T-cell (primary cell): Measurements from ENCODE around the gene SDHD. TPM values are rescaled to one million over a fixed set of nuclear protein-coding genes. Genes with fewer than 3 reads are reported as not detected.

Source experiments
- ATAC-seq, 4 experiments: fragments of 200-7000 bp in 3 of 4; fragments of 150-1000 bp in 1 of 4; cut with Tn5 transposase; replicated peaks in 1 of 4; 1 replicate in 3 of 4; 2 replicates in 1 of 4; pipeline ENCODE4 v1.10.0; 2021; ENCODE audit warnings: moderate library complexity in 3 of 4, mild to moderate bottlenecking in 2 of 4, moderate number of reproducible peaks in 1 of 4
- CTCF ChIA-PET, 2 donors: fragments of 300-600 bp; sonication (Branson Sonifier 250); formaldehyde crosslinking; loops; one replicate each; lab custom pipeline; 2022; ENCODE audit warnings: antibody characterized with exemption in 2 of 2; lab: Charles Lee
- POLR2A ChIA-PET, 2 donors: fragments of 300-600 bp; sonication (Branson Sonifier 250); formaldehyde crosslinking; loops; one replicate each; lab custom pipeline; 2022; ENCODE audit warnings: antibody characterized with exemption in 2 of 2; lab: Charles Lee
- DNase-seq, 35 experiments: peaks; one replicate each; pipeline versions ENCODE4 v3.0.0 to v3.0.0-alpha.2; 2013 to 2023
- H3K27ac ChIP-seq: one replicate; pipeline ENCODE4 v1.5.1; 2013; ENCODE audit warnings: low read length
- H3K27me3 ChIP-seq, 2 experiments: replicated peaks in 1 of 2; 1 replicate in 1 of 2; 2 replicates in 1 of 2; pipeline versions ENCODE4 v1.6.1 to v1.7.0; 2013; ENCODE audit warnings: low read length in 1 of 2, mixed read lengths in 1 of 2; ENCODE audit not compliant: control insufficient read depth in 2 of 2, insufficient read depth in 2 of 2; ENCODE audit errors: extremely low read depth in 1 of 2
- H3K36me3 ChIP-seq, 2 donors: 1 replicate in 1 of 2; 2 replicates in 1 of 2; pipeline versions ENCODE4 v1.6.1 to v1.7.0; 2013; ENCODE audit warnings: low read length in 1 of 2; ENCODE audit not compliant: control insufficient read depth in 2 of 2, insufficient read depth in 1 of 2; ENCODE audit errors: extremely low read depth in 1 of 2
- H3K4me1 ChIP-seq, 2 experiments: 1 replicate in 1 of 2; 2 replicates in 1 of 2; pipeline versions ENCODE4 v1.6.1 to v1.7.0; 2013; ENCODE audit warnings: low read length in 2 of 2, mixed read lengths in 1 of 2; ENCODE audit not compliant: insufficient read depth in 2 of 2, control insufficient read depth in 1 of 2; ENCODE audit errors: extremely low read depth in 1 of 2
- H3K4me3 ChIP-seq, 2 donors: 1 replicate in 1 of 2; 2 replicates in 1 of 2; pipeline versions ENCODE4 v1.5.1 to v1.7.0; 2013; ENCODE audit warnings: mild to moderate bottlenecking in 2 of 2, low read length in 1 of 2, moderate library complexity in 1 of 2; ENCODE audit not compliant: control insufficient read depth in 1 of 2; ENCODE audit errors: extremely low read depth in 1 of 2
- H3K9me3 ChIP-seq: 2 replicates; pipeline ENCODE4 v1.7.0; 2013
- H3K27ac Mint-ChIP-seq, 2 donors: one replicate each; pipeline ENCODE4 v1.8.0; 2020 to 2021; ENCODE audit warnings: mild to moderate bottlenecking in 2 of 2, mixed read lengths in 2 of 2
- H3K27me3 Mint-ChIP-seq, 2 donors: one replicate each; pipeline ENCODE4 v1.8.0; 2021 to 2022; ENCODE audit warnings: mixed read lengths in 2 of 2
- H3K36me3 Mint-ChIP-seq: one replicate; pipeline ENCODE4 v1.8.0; 2021; ENCODE audit warnings: mixed read lengths
- H3K4me1 Mint-ChIP-seq, 3 donors: one replicate each; pipeline ENCODE4 v1.8.0; 2020 to 2022; ENCODE audit warnings: mixed read lengths in 3 of 3, mild to moderate bottlenecking in 1 of 3
- H3K4me3 Mint-ChIP-seq, 3 donors: one replicate each; pipeline ENCODE4 v1.8.0; 2020 to 2022; ENCODE audit warnings: mild to moderate bottlenecking in 3 of 3, mixed read lengths in 3 of 3, moderate library complexity in 3 of 3
- H3K9me3 Mint-ChIP-seq, 3 donors: one replicate each; pipeline ENCODE4 v1.8.0; 2020 to 2022; ENCODE audit warnings: mixed read lengths in 3 of 3
- WGBS: methylation state at CpG from one replicate; pipeline ENCODE4 v1.1.5; 2013; ENCODE audit warnings: missing lambda C conversion rate; ENCODE audit not compliant: insufficient coverage; 5-methylcytosine and 5-hydroxymethylcytosine counted together
- total RNA-seq, 35 experiments: library from RNA in 6 of 35; stranded (reverse) in 6 of 35; fragments of 120-200 nt in 1 of 35; gene quantifications; one replicate each; pipeline versions ENCODE4 v1.2.1 to v1.2.4 and lab custom pipeline; 2013 to 2026

The SDHD gene
- total RNA-seq, 5 donors from 2014 or later (not counting 1 experiment from before 2014, with no cell fraction given), result 34.3 to 71.9 (median 69.6) TPM

GRCh38 chr11:112128483-112129121 is 41.9 kb downstream of the SDHD start:
- Mint-ChIP-seq H3K9me3 (no peaks in the 10 kb centered on the region), H3K27me3 (no peaks in the 10 kb centered on the region), H3K4me1 (peaks cover 0 to 2% (median 0%) of the 10 kb centered on the region in 3 donors), H3K4me3 (no peak overlapping the region), H3K36me3 (no peaks in the 10 kb centered on the region), H3K27ac (no peak overlapping the region)
- Histone ChIP-seq H3K4me1 (no peaks in the 10 kb centered on the region), H3K27ac (no peak overlapping the region), H3K4me3 (no peak overlapping the region), H3K27me3 (no peaks in the 10 kb centered on the region), H3K36me3 (no peaks in the 10 kb centered on the region), H3K9me3 (no peaks in the 10 kb centered on the region)
- ChIA-PET CTCF (interaction anchor here in 1 of 2 donors (1.7 kb wide), 1 partner anchor 15 kb away, joined by 4 read pairs; no protein-coding TSS in a partner anchor), POLR2A (no interaction called here)
- DNase-seq (no peak), ATAC-seq (no peak)
- WGBS, result 92% methylated on average over 2 of the region's 3 CpGs

DNA sequence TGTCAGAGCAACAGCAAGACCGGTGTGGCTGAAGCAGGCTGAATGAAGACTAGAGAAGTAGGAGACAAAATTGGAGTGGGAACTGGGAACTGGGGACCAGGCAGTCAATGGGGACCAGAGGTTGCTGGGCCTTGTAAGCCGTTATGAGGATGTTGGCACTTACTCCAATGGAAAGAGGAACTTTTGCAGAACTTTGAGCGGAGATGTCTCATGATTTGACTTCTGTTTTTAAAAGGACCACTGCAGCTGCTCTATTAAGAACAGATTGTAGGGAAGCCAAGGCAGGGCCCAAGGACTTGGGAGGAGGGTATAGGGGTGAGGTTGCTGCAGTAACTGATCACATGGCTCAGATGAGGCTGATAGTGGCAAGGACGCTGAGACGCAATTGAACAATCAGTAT is 43.0 kb downstream of the SDHD start:
- no peak overlapping the region for H3K27ac ChIP-seq
- H3K27me3 Mint-ChIP-seq, result no peaks in the 10 kb centered on the region
- no peaks in the 10 kb centered on the region for H3K36me3 Mint-ChIP-seq
- no peaks in the 10 kb centered on the region for H3K36me3 ChIP-seq
- H3K4me1 Mint-ChIP-seq, result peaks cover 0 to 2% (median 0%) of the 10 kb centered on the region in 3 donors
- H3K9me3 Mint-ChIP-seq, result no peaks in the 10 kb centered on the region
- H3K27me3 ChIP-seq, result no peaks in the 10 kb centered on the region
- DNase-seq (peak in 1 of 35 experiments; percentile 2), ATAC-seq (no peak)
- 89% methylated on average over 3 of the region's 5 CpGs for WGBS
- H3K27ac Mint-ChIP-seq, result no peak overlapping the region
- no peaks in the 10 kb centered on the region for H3K4me1 ChIP-seq
- ChIA-PET POLR2A (no interaction called here), CTCF (interaction anchor here in 1 of 2 donors (0.5 kb wide), 1 partner anchor 168 kb away, joined by 3 read pairs; no protein-coding TSS in a partner anchor)
- no peak overlapping the region for H3K4me3 ChIP-seq
- no peaks in the 10 kb centered on the region for H3K9me3 ChIP-seq
- H3K4me3 Mint-ChIP-seq, result no peak overlapping the region

DNA sequence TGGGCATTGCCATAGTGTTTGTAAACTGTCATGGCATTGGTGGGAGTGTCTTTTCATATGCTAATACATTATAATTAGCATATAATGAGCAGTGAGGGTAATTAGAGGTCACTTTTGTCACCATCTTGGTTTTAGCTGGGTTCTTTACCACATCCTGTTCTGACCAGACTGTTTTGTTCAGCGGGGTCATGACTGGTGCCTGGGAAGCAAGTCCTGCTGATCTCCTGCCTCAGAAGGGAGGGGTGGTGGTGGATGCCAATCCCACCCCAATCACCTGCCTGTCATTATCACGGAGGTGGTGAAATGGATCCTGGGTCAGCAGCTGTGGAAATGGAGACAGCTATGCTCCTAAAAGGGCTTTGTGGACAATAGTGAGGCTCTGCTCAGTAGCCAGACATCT is 46.1 kb downstream of the SDHD start:
- ChIA-PET CTCF (interaction anchor here in 1 of 2 donors (0.7 kb wide), 1 partner anchor 535 kb away, joined by 3 read pairs; no protein-coding TSS in a partner anchor), POLR2A (no interaction called here)
- ATAC-seq (no peak), DNase-seq (no peak)
- Histone ChIP-seq H3K36me3 (no peaks in the 10 kb centered on the region), H3K27ac (no peak overlapping the region), H3K4me1 (no peaks in the 10 kb centered on the region), H3K9me3 (no peaks in the 10 kb centered on the region), H3K27me3 (no peaks in the 10 kb centered on the region), H3K4me3 (no peak overlapping the region)
- H3K27me3 Mint-ChIP-seq, result no peaks in the 10 kb centered on the region
- no CpG with 5 or more reads among the region's 2 CpGs for WGBS
- H3K9me3 Mint-ChIP-seq, result no peaks in the 10 kb centered on the region
- H3K36me3 Mint-ChIP-seq, result peaks cover 3% of the 10 kb centered on the region
- H3K27ac Mint-ChIP-seq, result no peak overlapping the region
- H3K4me1 Mint-ChIP-seq, result peaks cover 0 to 2% (median 0%) of the 10 kb centered on the region in 3 donors
- no peak overlapping the region for H3K4me3 Mint-ChIP-seq

DNA sequence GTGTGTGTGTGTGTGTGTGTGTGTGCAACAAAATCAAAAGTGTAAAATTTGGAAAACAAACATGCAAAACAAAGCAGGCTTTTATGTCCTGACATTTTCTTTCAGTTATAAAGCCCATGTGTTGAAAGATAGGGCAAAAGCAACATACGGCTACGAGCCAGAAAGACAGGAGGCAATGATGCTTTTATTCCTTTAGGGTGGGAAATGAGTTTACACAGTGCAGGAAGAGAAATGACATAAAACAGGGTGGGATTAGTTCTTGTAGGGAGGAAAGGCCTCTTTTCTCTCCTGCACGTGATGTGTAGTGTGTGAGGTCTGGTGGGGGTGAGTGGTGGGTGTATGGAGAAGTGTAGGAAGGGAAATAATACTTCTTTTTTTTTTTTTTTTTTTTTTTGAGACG is 47.8 kb downstream of the SDHD start:
- Mint-ChIP-seq H3K27me3 (no peaks in the 10 kb centered on the region), H3K4me3 (no peak overlapping the region), H3K4me1 (peaks cover 0 to 2% (median 0%) of the 10 kb centered on the region in 3 donors), H3K36me3 (peaks cover 3% of the 10 kb centered on the region), H3K27ac (no peak overlapping the region), H3K9me3 (no peaks in the 10 kb centered on the region)
- ChIA-PET CTCF (no interaction called here), POLR2A (no interaction called here)
- WGBS, result 100% methylated on average over 2 of the region's 4 CpGs
- no peak for DNase-seq
- Histone ChIP-seq H3K4me3 (no peak overlapping the region), H3K9me3 (no peaks in the 10 kb centered on the region), H3K4me1 (no peaks in the 10 kb centered on the region), H3K27ac (no peak overlapping the region), H3K27me3 (no peaks in the 10 kb centered on the region), H3K36me3 (no peaks in the 10 kb centered on the region)
- ATAC-seq, result no peak

GRCh38 chr11:112143597-112143996 is 56.9 kb downstream of the SDHD start:
- POLR2A ChIA-PET, result no interaction called here
- no peaks in the 10 kb centered on the region for H3K4me1 Mint-ChIP-seq
- Histone ChIP-seq H3K36me3 (no peaks in the 10 kb centered on the region), H3K27ac (no peak overlapping the region), H3K4me1 (no peaks in the 10 kb centered on the region), H3K27me3 (no peaks in the 10 kb centered on the region), H3K4me3 (no peak overlapping the region), H3K9me3 (no peaks in the 10 kb centered on the region)
- CTCF ChIA-PET, result no interaction called here
- H3K9me3 Mint-ChIP-seq, result peaks cover 0 to 9% (median 0%) of the 10 kb centered on the region in 3 donors
- no peaks in the 10 kb centered on the region for H3K27me3 Mint-ChIP-seq
- no peak overlapping the region for H3K4me3 Mint-ChIP-seq
- ATAC-seq (no peak), DNase-seq (no peak)
- H3K27ac Mint-ChIP-seq, result no peak overlapping the region
- peaks cover 12% of the 10 kb centered on the region for H3K36me3 Mint-ChIP-seq
- no CpG with 5 or more reads among the region's 3 CpGs for WGBS

Other genes starting within 250 kb of the SDHD start
- 10 to 100 TPM; 20.0 to 25.6 (median 24.0) TPM for gene ALG9, start 215.3 kb upstream of the SDHD start, total RNA-seq
- gene FDXACB1, start 207.7 kb upstream of the SDHD start, total RNA-seq, result 1 to 10 TPM; 3.8 to 6.0 (median 4.3) TPM
- gene CFAP68, start 207.3 kb upstream of the SDHD start, total RNA-seq, result 10 to 100 TPM; 12.0 to 18.6 (median 16.7) TPM
- gene CRYAB, start 175.1 kb upstream of the SDHD start, total RNA-seq, result under 1 TPM in 2 of 5 donors, not detected in 3; 0.38 to 0.49 TPM
- gene HSPB2, start 174.1 kb upstream of the SDHD start, total RNA-seq, result not detected
- not detected for gene C11orf52, start 168.0 kb upstream of the SDHD start, total RNA-seq
- 1 to 10 TPM; 1.6 to 4.8 (median 3.4) TPM for gene DIXDC1, start 149.5 kb upstream of the SDHD start, total RNA-seq
- 10 to 100 TPM; 13.4 to 19.8 (median 18.7) TPM for gene DLAT, start 61.5 kb upstream of the SDHD start, total RNA-seq
- under 1 TPM in 3 of 5 donors, not detected in 2; 0.30 to 0.44 (median 0.36) TPM for gene PIH1D2, start 12.9 kb upstream of the SDHD start, total RNA-seq
- 10 to 100 TPM; 14.6 to 22.1 (median 17.7) TPM for gene NKAPD1, start 12.6 kb upstream of the SDHD start, total RNA-seq
- 10 to 100 TPM; 13.8 to 23.7 (median 21.1) TPM for gene TIMM8B, start 117 bp upstream of the SDHD start, total RNA-seq
- under 1 TPM; 0.20 to 0.53 (median 0.35) TPM for gene IL18, start 77.2 kb downstream of the SDHD start, total RNA-seq
- under 1 TPM in 2 of 5 donors, not detected in 3; 0.30 to 0.70 TPM for gene TEX12, start 80.5 kb downstream of the SDHD start, total RNA-seq
- gene BCO2, start 88.6 kb downstream of the SDHD start, total RNA-seq, result 1 to 10 TPM; 1.5 to 3.2 (median 1.8) TPM
- 10 to 100 TPM; 15.1 to 65.8 (median 21.0) TPM for gene PTS, start 139.6 kb downstream of the SDHD start, total RNA-seq
- gene PLET1, start 174.0 kb downstream of the SDHD start, total RNA-seq, result not detected